Spinal cord (tissue), 10 donors: ENCODE data around the gene CTXN2. TPM values are rescaled to one million over a fixed set of nuclear protein-coding genes. Genes with fewer than 3 reads are reported as not detected.

Experiments
- DNase-seq, 6 donors: peaks; one replicate each; pipeline versions ENCODE4 v3.0.0 to v3.0.0-alpha.2; 2013 to 2015; ENCODE audit warnings: low spot score in 6 of 6, low read depth in 4 of 6
- H3K27ac ChIP-seq: one replicate; pipeline ENCODE4 v1.5.1; 2013; ENCODE audit warnings: low read depth, low read length, control low read depth
- H3K27me3 ChIP-seq: one replicate; pipeline ENCODE4 v1.6.1; 2013; ENCODE audit warnings: low read length; ENCODE audit not compliant: control insufficient read depth, insufficient read depth
- H3K36me3 ChIP-seq: one replicate; pipeline ENCODE4 v1.6.1; 2013; ENCODE audit warnings: low read length; ENCODE audit not compliant: control insufficient read depth, insufficient read depth
- H3K4me1 ChIP-seq: one replicate; pipeline ENCODE4 v1.6.1; 2013; ENCODE audit warnings: low read length; ENCODE audit not compliant: control insufficient read depth, insufficient read depth
- H3K4me3 ChIP-seq: one replicate; pipeline ENCODE4 v1.5.1; 2013; ENCODE audit warnings: low read depth, low read length, control low read depth
- H3K9me3 ChIP-seq: one replicate; pipeline ENCODE4 v1.6.1; 2013; ENCODE audit warnings: low read length; ENCODE audit not compliant: control insufficient read depth, insufficient read depth
- WGBS: methylation state at CpG from one replicate; pipeline ENCODE4 v1.1.5; 2013; ENCODE audit warnings: missing lambda C conversion rate; ENCODE audit not compliant: insufficient coverage; 5-methylcytosine and 5-hydroxymethylcytosine counted together
- polyA plus RNA-seq, 2 donors: library from polyadenylated mRNA; unstranded; fragments of 120-200 nt; gene quantifications; one replicate each; pipeline ENCODE4 v1.2.1, GENCODE V29; 2013; ENCODE audit not compliant: insufficient read length in 2 of 2
- total RNA-seq, 2 donors: library from RNA; depleted of rRNA in 1 of 2; stranded (reverse); fragments of 120-200 nt in 1 of 2; fragments of >200 nt in 1 of 2; gene quantifications; one replicate each; pipeline versions ENCODE4 v1.2.3 to v1.2.4, GENCODE V29; 2013 to 2014
- donor health status: healthy.

CTXN2 gene
- total and polyA plus RNA-seq, 4 donors: 0.77 to 2.0 (median 1.1) TPM

DNA sequence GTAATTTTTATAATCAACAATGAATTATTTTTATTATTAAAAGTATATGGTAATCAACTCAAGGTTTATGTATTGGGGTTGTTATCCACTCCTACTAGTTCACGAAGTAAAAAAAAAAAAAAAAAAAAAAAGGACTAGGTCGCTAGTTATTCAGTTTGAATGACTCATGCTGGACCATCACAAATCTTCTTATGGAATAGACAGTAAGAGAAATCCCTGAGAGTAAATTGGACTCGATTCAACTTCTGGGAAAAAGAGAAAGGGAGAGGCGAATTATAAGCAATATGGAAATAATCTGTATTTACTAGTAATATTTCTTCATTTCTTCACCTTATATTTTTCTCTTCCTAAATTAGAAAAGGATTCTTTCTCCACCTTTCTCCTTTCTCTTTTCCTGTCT, 15.4 kb upstream of the CTXN2 start:
- WGBS: no CpG with 5 or more reads among the region's 4 CpGs
- peaks cover 9% of the 10 kb centered on the region for H3K9me3 ChIP-seq
- H3K4me3 ChIP-seq: peak overlapping the region; percentile 62
- H3K4me1 ChIP-seq: peaks cover 3% of the 10 kb centered on the region
- peak in 1 of 6 donors; percentile 15 for DNase-seq
- peak overlapping the region; percentile 92 for H3K27ac ChIP-seq
- H3K27me3 ChIP-seq: no peaks in the 10 kb centered on the region
- H3K36me3 ChIP-seq: no peaks in the 10 kb centered on the region

DNA sequence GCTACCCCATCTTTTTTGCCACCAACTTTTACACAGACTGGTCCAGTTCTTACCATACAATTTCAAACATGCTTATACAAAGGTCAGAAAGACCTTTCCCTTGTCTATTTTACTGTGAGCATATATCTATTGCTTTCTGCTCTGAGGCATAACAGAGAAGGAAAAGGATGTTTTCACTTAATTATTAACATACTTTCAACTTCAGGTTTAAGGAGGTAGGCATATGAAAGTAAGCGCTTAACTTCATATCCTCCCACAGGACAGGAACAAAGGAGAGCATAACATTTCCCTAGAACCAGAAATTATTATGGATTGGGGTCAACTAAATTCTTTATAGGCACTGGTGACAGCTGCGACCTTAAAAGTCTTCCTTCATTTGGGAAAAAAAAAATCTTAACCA, 14.5 kb upstream of the CTXN2 start:
- no peaks in the 10 kb centered on the region for H3K27me3 ChIP-seq
- H3K27ac ChIP-seq: peak overlapping the region; percentile 92
- peaks cover 9% of the 10 kb centered on the region for H3K9me3 ChIP-seq
- WGBS: 33% methylated on average over 1 of the region's 2 CpGs
- no peak for DNase-seq
- H3K4me3 ChIP-seq: peak overlapping the region; percentile 62
- no peaks in the 10 kb centered on the region for H3K36me3 ChIP-seq
- H3K4me1 ChIP-seq: peaks cover 3% of the 10 kb centered on the region

DNA sequence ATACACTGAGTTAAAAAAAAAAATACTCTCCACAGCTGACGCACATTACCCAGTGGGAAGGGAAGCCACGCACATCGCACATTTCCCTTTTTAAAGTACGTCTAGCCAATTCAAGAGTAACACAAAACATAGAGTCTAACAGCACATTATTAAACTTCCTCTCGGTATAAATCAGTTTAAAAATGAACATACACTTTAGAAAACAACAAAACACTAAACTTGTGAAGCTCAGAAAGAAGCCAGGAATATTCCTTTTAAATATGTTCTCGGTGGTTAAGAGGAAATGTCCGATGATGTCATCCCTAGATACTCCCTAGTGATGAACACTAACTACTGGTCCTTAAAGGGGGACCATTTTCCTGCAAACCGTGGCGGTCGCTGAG, 14.1 kb upstream of the CTXN2 start:
- DNase-seq: peak in 4 of 6 donors; percentile 55 to 93 (median 72)
- WGBS: 0% methylated on average over 4 of the region's 10 CpGs
- peak overlapping the region; percentile 92 for H3K27ac ChIP-seq
- H3K4me3 ChIP-seq: peak overlapping the region; percentile 62
- peaks cover 3% of the 10 kb centered on the region for H3K4me1 ChIP-seq
- H3K36me3 ChIP-seq: no peaks in the 10 kb centered on the region
- no peaks in the 10 kb centered on the region for H3K27me3 ChIP-seq
- peaks cover 8% of the 10 kb centered on the region for H3K9me3 ChIP-seq

DNA sequence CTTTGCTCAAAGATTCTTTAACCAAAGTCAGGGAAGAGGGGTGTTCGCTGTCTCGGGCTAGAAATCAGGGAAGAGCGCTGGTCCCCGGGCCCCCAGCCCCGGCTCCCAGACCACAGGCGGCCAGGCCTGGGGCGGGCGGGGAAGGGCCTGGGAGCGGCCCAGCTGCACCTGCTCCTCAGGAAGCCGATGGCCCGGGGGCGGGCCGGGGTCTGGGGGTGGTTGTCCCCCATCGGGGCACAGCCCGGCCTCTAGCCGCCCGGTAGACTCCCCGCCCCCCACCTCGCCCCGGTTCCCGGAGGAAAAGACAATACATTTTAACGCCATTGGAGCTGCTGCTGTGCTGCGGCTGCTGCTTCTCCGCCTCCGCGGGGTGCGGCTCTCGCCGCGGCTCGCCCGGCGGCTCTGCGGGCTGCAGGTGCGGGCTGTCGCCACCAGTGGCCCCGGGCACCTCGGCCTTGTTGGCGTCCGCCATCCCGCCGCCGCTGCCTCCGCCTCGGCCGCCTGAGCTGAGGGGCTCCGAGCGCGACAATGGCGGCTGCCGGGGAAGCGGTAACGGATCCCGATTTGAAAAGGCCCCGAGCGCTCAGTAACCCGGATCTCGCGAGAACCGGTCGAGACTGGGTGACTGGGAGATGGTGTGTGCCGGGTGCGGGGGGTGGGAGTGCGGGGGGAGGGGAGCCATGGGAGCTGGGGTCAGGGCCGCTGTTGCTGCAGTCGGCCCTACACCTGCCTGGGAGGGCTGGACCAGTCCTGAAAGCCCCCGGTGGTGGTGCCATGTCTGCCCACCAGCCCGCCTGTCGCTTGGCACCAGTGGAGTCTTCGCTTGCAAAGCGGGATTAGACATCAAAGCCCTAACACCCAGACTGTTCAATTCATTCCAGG, 13.5 kb upstream of the CTXN2 start, which contains the start of gene MYEF2:
TSS of gene MYEF2 (minus strand) at position 530 of the 882 bp plus-strand sequence. CDS start at position 472, 58 bp downstream.
- H3K4me3 ChIP-seq: peak within 1 kb of the TSS; percentile 62
- peak within 1 kb of the TSS; percentile 92 for H3K27ac ChIP-seq

DNA sequence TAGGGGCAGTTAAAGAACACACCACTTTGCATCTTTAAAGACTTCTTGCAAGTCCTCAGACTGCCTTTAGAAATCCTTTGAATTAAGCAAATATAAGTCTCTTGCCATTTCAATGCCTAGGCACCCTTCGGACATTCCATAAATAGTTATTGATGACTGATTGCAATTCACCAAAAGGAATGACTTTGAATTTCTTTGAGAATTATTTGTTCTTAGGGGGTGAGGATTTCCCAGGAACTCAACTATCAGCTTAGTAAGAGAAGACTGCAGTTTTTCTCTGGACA, 12.9 kb upstream of the CTXN2 start:
- H3K27ac ChIP-seq: peak overlapping the region; percentile 92
- no peaks in the 10 kb centered on the region for H3K36me3 ChIP-seq
- peak overlapping the region; percentile 62 for H3K4me3 ChIP-seq
- WGBS: no CpG with 5 or more reads among the region's 1 CpG
- H3K4me1 ChIP-seq: peaks cover 3% of the 10 kb centered on the region
- H3K9me3 ChIP-seq: peaks cover 5% of the 10 kb centered on the region
- no peaks in the 10 kb centered on the region for H3K27me3 ChIP-seq
- peak in 1 of 6 donors; percentile 22 for DNase-seq

More for the DNA sequence above, 13.5 kb upstream of the CTXN2 start, which contains the start of gene MYEF2:
- Histone ChIP-seq H3K9me3 (peaks cover 7% of the 10 kb centered on the region), H3K4me1 (peaks cover 3% of the 10 kb centered on the region), H3K36me3 (no peaks in the 10 kb centered on the region), H3K27me3 (no peaks in the 10 kb centered on the region)
- WGBS: under 1% methylated on average over 71 of the region's 71 CpGs
- peak; percentile 60 to 98 (median 86) for DNase-seq

DNA sequence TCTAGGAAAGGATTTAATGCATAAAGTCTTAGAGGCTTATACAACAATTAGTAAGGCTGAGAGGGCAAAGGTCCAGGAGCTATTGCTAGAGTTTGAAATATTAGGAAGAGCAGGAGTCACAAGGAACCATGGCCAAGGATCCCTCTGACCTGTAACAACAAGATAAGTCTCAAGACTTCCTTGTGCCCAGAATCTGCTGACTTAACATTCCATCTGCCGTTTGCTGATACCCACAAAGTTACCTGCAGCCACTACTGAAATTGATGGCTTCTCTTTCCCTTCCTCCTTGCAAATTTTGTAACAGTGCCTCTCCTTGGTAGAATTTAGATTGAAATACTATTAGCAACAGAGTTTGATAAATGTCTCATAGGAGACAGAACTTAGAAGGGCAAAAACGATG, 8.7 kb upstream of the CTXN2 start:
- WGBS: 88% methylated on average over 1 of the region's 2 CpGs
- DNase-seq: no peak
- Histone ChIP-seq H3K36me3 (no peaks in the 10 kb centered on the region), H3K9me3 (no peaks in the 10 kb centered on the region), H3K4me1 (peaks cover 3% of the 10 kb centered on the region), H3K27me3 (no peaks in the 10 kb centered on the region), H3K27ac (no peak overlapping the region), H3K4me3 (no peak overlapping the region)

DNA sequence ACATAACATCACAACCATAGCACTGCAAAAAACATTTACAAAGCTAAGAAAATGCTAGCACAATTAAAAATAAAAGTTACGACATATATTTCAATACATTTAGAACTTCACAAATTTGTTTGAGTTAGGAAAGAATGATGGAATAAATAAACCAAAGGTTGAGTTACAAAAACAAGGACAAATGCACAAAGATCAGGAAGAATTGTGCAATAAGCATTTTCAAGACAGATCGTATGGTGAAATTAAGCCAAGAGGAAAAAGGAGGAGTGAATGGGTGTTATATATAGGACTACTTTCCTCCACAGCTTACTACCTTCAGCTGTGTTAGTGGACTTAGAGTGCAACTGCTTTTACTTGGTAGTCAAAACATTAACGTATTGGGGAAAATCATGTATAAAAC, 5.9 kb upstream of the CTXN2 start:
- DNase-seq: no peak
- Histone ChIP-seq H3K27me3 (no peaks in the 10 kb centered on the region), H3K36me3 (no peaks in the 10 kb centered on the region), H3K27ac (no peak overlapping the region), H3K4me1 (no peaks in the 10 kb centered on the region), H3K4me3 (no peak overlapping the region), H3K9me3 (no peaks in the 10 kb centered on the region)
- no CpG with 5 or more reads among the region's 3 CpGs for WGBS

DNA sequence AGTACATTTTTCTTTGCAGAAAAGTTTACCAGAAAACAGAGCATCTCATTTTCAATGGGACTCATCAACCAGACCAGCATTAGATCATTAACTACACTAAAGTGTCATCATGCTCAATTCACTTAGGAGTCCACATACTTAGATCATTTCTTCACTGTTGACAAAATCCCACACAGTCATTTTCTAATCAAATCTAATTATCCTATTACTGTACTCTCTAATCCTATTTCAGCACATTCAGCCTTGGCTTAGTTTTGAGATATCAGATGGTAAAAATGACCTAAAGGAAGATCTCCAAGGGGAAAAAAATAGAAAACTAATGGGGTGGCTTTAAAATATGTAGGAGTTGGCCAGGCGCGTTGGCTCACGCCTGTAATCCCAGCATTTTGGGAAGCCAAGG, 5.2 kb upstream of the CTXN2 start:
- 100% methylated on average over 2 of the region's 3 CpGs for WGBS
- Histone ChIP-seq H3K36me3 (no peaks in the 10 kb centered on the region), H3K27ac (no peak overlapping the region), H3K9me3 (no peaks in the 10 kb centered on the region), H3K4me1 (no peaks in the 10 kb centered on the region), H3K4me3 (no peak overlapping the region), H3K27me3 (no peaks in the 10 kb centered on the region)
- no peak for DNase-seq

DNA sequence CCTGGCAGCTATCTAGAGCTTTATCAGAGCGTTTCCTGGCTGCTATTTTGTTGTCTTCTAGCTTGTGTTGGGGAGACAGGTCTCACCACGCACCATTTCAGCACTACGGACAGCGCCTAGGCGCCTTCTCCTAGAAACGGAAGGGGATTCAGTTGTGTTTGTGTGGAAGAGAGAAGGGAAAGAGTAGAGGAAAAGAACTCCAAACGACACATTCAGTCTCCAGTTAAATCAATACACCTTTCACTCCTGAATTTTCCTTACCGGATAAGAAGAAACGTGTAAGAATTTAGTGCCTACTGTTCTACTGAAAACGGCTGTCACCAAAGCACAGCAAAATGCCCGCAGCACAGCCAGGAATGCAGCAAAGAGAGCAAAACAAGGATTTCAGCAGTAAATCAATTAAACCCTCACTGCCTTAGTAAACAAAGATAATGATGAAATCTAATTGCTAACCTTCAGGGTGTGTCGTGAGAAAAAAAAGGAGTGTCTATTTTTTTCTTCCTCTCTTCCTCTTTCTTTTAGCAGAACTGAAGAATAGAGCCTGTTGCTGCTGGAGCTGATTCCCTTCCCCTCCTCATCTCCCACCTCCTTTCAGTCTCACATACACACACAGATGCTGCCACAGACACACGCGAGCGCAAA, 412 bp upstream of the CTXN2 start:
- H3K4me3 ChIP-seq: peak overlapping the region; percentile 36
- WGBS: 0% methylated on average over 3 of the region's 15 CpGs
- peak; percentile 66 to 92 (median 80) for DNase-seq

More for the DNA sequence above, 412 bp upstream of the CTXN2 start:
- Histone ChIP-seq H3K27ac (peak overlapping the region; percentile 25), H3K27me3 (peaks cover 2% of the 10 kb centered on the region), H3K4me1 (peaks cover 7% of the 10 kb centered on the region), H3K9me3 (no peaks in the 10 kb centered on the region), H3K36me3 (no peaks in the 10 kb centered on the region)
